ENCODE measurements around the gene SHQ1. TPM values are rescaled to one million over a fixed set of nuclear protein-coding genes. Genes with fewer than 3 reads are reported as not detected.

SHQ1 gene
- total RNA-seq, 3 donors from 2014 or later: 9.6 to 19.3 (median 17.4) TPM

- H3K27me3 ChIP-seq: no peaks in the 10 kb centered on the region
- H3K9me3 ChIP-seq: no peaks in the 10 kb centered on the region
- intact Hi-C loops (cut with DNase I; ENCODE audit: low total_unique reads): no loop called here
- H3K4me3 ChIP-seq: no peak overlapping the region
- DNase-seq (ENCODE audit: low spot score in 2 of 2): no peak
- no peak overlapping the region for H3K27ac ChIP-seq
- TF ChIP-seq POLR2A (IDR thresholded peaks at IDR 0.05) (no peak), CTCF (IDR thresholded peaks at IDR 0.05) (no peak), POLR2AphosphoS5 (IDR thresholded peaks at IDR 0.05) (no peak)
- no peaks in the 10 kb centered on the region for H3K36me3 ChIP-seq
- peaks cover 0 to 6% of the 10 kb centered on the region in 2 donors for H3K4me1 ChIP-seq
Observed at GRCh38 chr3:72818905-72819304, 29.3 kb downstream of the SHQ1 start.

GRCh38 chr3:72818092-72818773 is 30.0 kb downstream of the SHQ1 start:
- Histone ChIP-seq H3K4me1 (peaks cover 0 to 6% of the 10 kb centered on the region in 2 donors), H3K36me3 (no peaks in the 10 kb centered on the region), H3K27ac (no peak overlapping the region), H3K27me3 (no peaks in the 10 kb centered on the region), H3K4me3 (no peak overlapping the region), H3K9me3 (no peaks in the 10 kb centered on the region)
- intact Hi-C loops (cut with DNase I; ENCODE audit: low total_unique reads): no loop called here
- DNase-seq (ENCODE audit: low spot score in 2 of 2): no peak
- TF ChIP-seq POLR2A (IDR thresholded peaks at IDR 0.05) (no peak), CTCF (IDR thresholded peaks at IDR 0.05) (peak in 2 of 3 donors; percentile 51 to 56)

- TF ChIP-seq POLR2AphosphoS5 (IDR thresholded peaks at IDR 0.05): no peak
- TF ChIP-seq POLR2A (IDR thresholded peaks at IDR 0.05): no peak
- TF ChIP-seq CTCF (IDR thresholded peaks at IDR 0.05): no peak
- no peaks in the 10 kb centered on the region for H3K9me3 ChIP-seq
- no peak overlapping the region for H3K4me3 ChIP-seq
- no peak overlapping the region for H3K27ac ChIP-seq
- H3K27me3 ChIP-seq: no peaks in the 10 kb centered on the region
- no peak for DNase-seq (ENCODE audit: low spot score in 2 of 2)
- no peaks in the 10 kb centered on the region for H3K36me3 ChIP-seq
- intact Hi-C loops (cut with DNase I; ENCODE audit: low total_unique reads): no loop called here
- H3K4me1 ChIP-seq: peaks cover 0 to 6% of the 10 kb centered on the region in 2 donors
Observed at GRCh38 chr3:72816862-72817355, 31.3 kb downstream of the SHQ1 start.

GRCh38 chr3:72814308-72814707 is 33.9 kb downstream of the SHQ1 start:
- no peak overlapping the region for H3K4me3 ChIP-seq
- H3K9me3 ChIP-seq: no peaks in the 10 kb centered on the region
- H3K36me3 ChIP-seq: no peaks in the 10 kb centered on the region
- H3K27ac ChIP-seq: no peak overlapping the region
- no peak for DNase-seq (ENCODE audit: low spot score in 2 of 2)
- no peaks in the 10 kb centered on the region for H3K4me1 ChIP-seq
- no peaks in the 10 kb centered on the region for H3K27me3 ChIP-seq
- intact Hi-C loops (cut with DNase I; ENCODE audit: low total_unique reads): no loop called here
- TF ChIP-seq POLR2A (IDR thresholded peaks at IDR 0.05) (no peak), POLR2AphosphoS5 (IDR thresholded peaks at IDR 0.05) (no peak), CTCF (IDR thresholded peaks at IDR 0.05) (no peak)

- no peaks in the 10 kb centered on the region for H3K4me1 ChIP-seq
- H3K27me3 ChIP-seq: no peaks in the 10 kb centered on the region
- no peaks in the 10 kb centered on the region for H3K36me3 ChIP-seq
- no peaks in the 10 kb centered on the region for H3K9me3 ChIP-seq
- H3K4me3 ChIP-seq: no peak overlapping the region
- TF ChIP-seq POLR2AphosphoS5 (IDR thresholded peaks at IDR 0.05): no peak
- TF ChIP-seq CTCF (IDR thresholded peaks at IDR 0.05): no peak
- TF ChIP-seq POLR2A (IDR thresholded peaks at IDR 0.05): no peak
- no peak overlapping the region for H3K27ac ChIP-seq
- intact Hi-C loops (cut with DNase I; ENCODE audit: low total_unique reads): no loop called here
- no peak for DNase-seq (ENCODE audit: low spot score in 2 of 2)
Observed at GRCh38 chr3:72812201-72812600, 36.0 kb downstream of the SHQ1 start.
